ENCODE results near the gene PLA2G2F. TPM values are rescaled to one million over a fixed set of nuclear protein-coding genes. Genes with fewer than 3 reads are reported as not detected.

PLA2G2F gene
- total and polyA plus RNA-seq, 2 donors (not counting 3 experiments of a cell fraction or from before 2014, with no cell fraction given) = not detected

- H3K27me3 ChIP-seq (ENCODE audit: control insufficient read depth in 2 of 2, insufficient read depth in 2 of 2, low read length in 2 of 2) = peaks cover 7 to 12% of the 10 kb centered on the region in 2 experiments
- no peaks in the 10 kb centered on the region for H3K4me1 ChIP-seq (ENCODE audit: control insufficient read depth, extremely low read depth, insufficient read depth, low read length)
- no peaks in the 10 kb centered on the region for H3K79me2 ChIP-seq (ENCODE audit: control insufficient read depth, insufficient read depth, low read length)
- FAIRE-seq = no peak
- ChIA-PET POLR2A (no interaction called here), CTCF (no interaction called here)
- no peak overlapping the region for H3K4me3 ChIP-seq (replicated peaks in 1 of 3; ENCODE audit: insufficient read depth in 1 of 3, low read depth in 1 of 3, low read length in 3 of 3)
- no peak overlapping the region for H3K9ac ChIP-seq (replicated peaks; ENCODE audit: extremely low read depth, insufficient read depth, low read length)
- no peak for DNase-seq (ENCODE audit: low read depth, low spot score)
- H3K9me3 ChIP-seq (replicated peaks; ENCODE audit: control insufficient read depth, insufficient read depth, low read length) = no peaks in the 10 kb centered on the region
- no TSS peak for BruUV-seq (replicated peaks)
- no peak overlapping the region for H3K4me2 ChIP-seq (ENCODE audit: insufficient read depth, low read length)
- H3K27ac ChIP-seq (ENCODE audit: insufficient read depth, low read depth, low read length) = no peak overlapping the region
- dilution Hi-C loops (cut with MboI; ENCODE audit: extremely low pct_ligation_motif_present, low sequenced_read_pairs) (no loop called here), intact Hi-C loops (cut with micrococcal nuclease) (no loop called here)
- no peaks in the 10 kb centered on the region for H4K20me1 ChIP-seq (replicated peaks; ENCODE audit: control insufficient read depth, extremely low read depth, insufficient read depth, low read length)
- H3K36me3 ChIP-seq (ENCODE audit: control insufficient read depth in 2 of 2, extremely low read depth in 1 of 2, insufficient read depth in 2 of 2, low read length in 2 of 2) = no peaks in the 10 kb centered on the region
- no peak for TF ChIP-seq POLR2A (IDR thresholded peaks at IDR 0.05; ENCODE audit: low read depth, low read length)
- TF ChIP-seq MYC (IDR thresholded peaks at IDR 0.05; ENCODE audit: low read depth, low read length) = no peak
- TF ChIP-seq EZH2 (IDR thresholded peaks at IDR 0.05; ENCODE audit: borderline replicate concordance, low read depth, low read length, severe bottlenecking) = no peak
- TF ChIP-seq POLR2AphosphoS5 (IDR thresholded peaks at IDR 0.05; ENCODE audit: insufficient read depth, low read depth, low read length) = no peak
- TF ChIP-seq, protein P1, sequence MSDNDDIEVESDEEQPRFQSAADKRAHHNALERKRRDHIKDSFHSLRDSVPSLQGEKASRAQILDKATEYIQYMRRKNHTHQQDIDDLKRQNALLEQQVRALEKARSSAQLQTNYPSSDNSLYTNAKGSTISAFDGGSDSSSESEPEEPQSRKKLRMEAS (IDR thresholded peaks at IDR 0.05; ENCODE audit: insufficient read depth, insufficient read length) = no peak
- no peak for TF ChIP-seq FOS (IDR thresholded peaks at IDR 0.05; ENCODE audit: borderline replicate concordance, insufficient read depth, low read length)
- TF ChIP-seq, protein P2, sequence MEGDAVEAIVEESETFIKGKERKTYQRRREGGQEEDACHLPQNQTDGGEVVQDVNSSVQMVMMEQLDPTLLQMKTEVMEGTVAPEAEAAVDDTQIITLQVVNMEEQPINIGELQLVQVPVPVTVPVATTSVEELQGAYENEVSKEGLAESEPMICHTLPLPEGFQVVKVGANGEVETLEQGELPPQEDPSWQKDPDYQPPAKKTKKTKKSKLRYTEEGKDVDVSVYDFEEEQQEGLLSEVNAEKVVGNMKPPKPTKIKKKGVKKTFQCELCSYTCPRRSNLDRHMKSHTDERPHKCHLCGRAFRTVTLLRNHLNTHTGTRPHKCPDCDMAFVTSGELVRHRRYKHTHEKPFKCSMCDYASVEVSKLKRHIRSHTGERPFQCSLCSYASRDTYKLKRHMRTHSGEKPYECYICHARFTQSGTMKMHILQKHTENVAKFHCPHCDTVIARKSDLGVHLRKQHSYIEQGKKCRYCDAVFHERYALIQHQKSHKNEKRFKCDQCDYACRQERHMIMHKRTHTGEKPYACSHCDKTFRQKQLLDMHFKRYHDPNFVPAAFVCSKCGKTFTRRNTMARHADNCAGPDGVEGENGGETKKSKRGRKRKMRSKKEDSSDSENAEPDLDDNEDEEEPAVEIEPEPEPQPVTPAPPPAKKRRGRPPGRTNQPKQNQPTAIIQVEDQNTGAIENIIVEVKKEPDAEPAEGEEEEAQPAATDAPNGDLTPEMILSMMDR (IDR thresholded peaks at IDR 0.05; ENCODE audit: extremely low read depth in 1 of 2, insufficient read depth in 1 of 2, low read depth in 1 of 2, low read length in 2 of 2) = no peak
- no peak for TF ChIP-seq GATA2 (IDR thresholded peaks at IDR 0.05; ENCODE audit: insufficient read depth, insufficient read length, low read depth, low read length)
- no peak for TF ChIP-seq JUN (IDR thresholded peaks at IDR 0.05; ENCODE audit: borderline replicate concordance, insufficient read depth, insufficient read length, low read depth)
- H3K9me1 ChIP-seq (replicated peaks; ENCODE audit: control insufficient read depth, extremely low read depth, insufficient read depth, low read length) = no peaks in the 10 kb centered on the region
- H2AFZ ChIP-seq (ENCODE audit: low read depth, low read length) = no peak overlapping the region
These were observed 59.2 kb downstream of the PLA2G2F start for GRCh38 chr1:20198296-20198695.

Data from endothelial cell of umbilical vein (primary cell).